GM12891 (cell line): ENCODE measurements around the gene CLTB.

ENCODE experiments used
- PAX5 ChIP-seq: IDR thresholded peaks from 2 replicates; pipeline ENCODE4 v1.6.1; 2011; ENCODE audit warnings: low read length, moderate library complexity, mild to moderate bottlenecking; ENCODE audit not compliant: insufficient read depth, severe bottlenecking
- POLR2A ChIP-seq: IDR thresholded peaks from 2 replicates; pipeline ENCODE4 v1.6.1; 2011; ENCODE audit warnings: low read depth, low read length, control low read depth
- POLR2AphosphoS5 ChIP-seq: IDR thresholded peaks from 2 replicates; pipeline ENCODE4 v1.6.1; 2011; ENCODE audit warnings: low read depth, low read length, control low read depth
- TAF1 ChIP-seq: IDR thresholded peaks from 2 replicates; pipeline ENCODE4 v1.6.1; 2011; ENCODE audit warnings: low read depth, low read length, control low read depth

- no peak for TF ChIP-seq POLR2AphosphoS5
- TF ChIP-seq POLR2A: no peak
- TF ChIP-seq PAX5: no peak
- no peak for TF ChIP-seq TAF1
Measured at GRCh38 chr5:176359658-176360057, 56.7 kb downstream of the CLTB start.
